GM18868 (cell line): ENCODE measurements around the gene FOXN3.
"Not testable (repeated sequence)": the region's sequence is repeated elsewhere in the genome, so short reads cannot be mapped to it uniquely, and the experiment has no call there.

Experiments used
- ATAC-seq: cut with Tn5 transposase; IDR thresholded peaks from one replicate; pipeline ENCODE4 v1.9.1; 2021; ENCODE audit warnings: mild to moderate bottlenecking, moderate library complexity; ENCODE audit not compliant: unreplicated experiment

FOXN3 gene

DNA sequence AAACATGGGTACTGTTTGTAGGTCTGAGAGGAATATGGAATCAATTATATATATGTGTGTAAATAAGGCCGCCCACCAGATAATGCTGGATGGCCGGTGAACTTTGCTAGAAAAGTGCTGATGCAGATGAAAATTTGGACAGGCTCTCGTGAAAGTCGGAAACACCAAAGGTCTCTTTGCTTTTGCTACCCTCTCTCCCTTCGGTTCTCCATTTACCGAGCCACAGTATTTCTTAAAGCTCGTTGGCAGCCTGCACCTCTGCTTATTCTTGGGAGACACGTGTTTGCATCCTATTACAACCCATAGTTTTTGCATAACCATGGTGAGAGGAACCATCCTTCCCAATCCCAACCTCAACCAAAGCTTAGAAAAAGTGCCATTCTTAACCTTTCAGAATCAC is 109.6 kb downstream of the FOXN3 start:
- no peak for ATAC-seq

GRCh38 chr14:89304972-89305703 is 111.9 kb downstream of the FOXN3 start:
- ATAC-seq = peak; percentile 44

DNA sequence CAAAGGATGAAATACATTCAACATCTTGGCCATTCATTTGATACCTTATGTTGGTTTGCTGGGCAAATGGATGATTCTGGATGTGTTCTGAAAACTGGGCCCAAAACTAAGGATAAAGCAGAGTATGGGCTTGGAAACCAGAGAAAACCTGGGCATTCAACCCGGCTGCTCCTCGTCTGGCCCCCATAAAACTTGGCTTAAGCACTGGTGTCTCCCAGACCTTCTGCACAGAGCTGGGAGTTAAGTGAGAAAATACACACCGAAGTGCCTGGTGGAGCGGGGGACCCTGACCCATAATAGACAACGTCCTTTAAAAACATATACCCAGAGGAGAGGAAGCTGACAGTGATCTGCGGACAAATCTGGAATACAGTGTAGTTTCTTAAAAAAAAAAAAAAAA is 112.5 kb downstream of the FOXN3 start:
- no peak for ATAC-seq

GRCh38 chr14:89303456-89304435 is 113.3 kb downstream of the FOXN3 start:
- peak; percentile 56 for ATAC-seq

GRCh38 chr14:89302396-89302950 is 114.6 kb downstream of the FOXN3 start:
- ATAC-seq = no peak

- no peak for ATAC-seq
Measured at GRCh38 chr14:89299587-89299986, 117.4 kb downstream of the FOXN3 start.

- no peak for ATAC-seq
Measured at GRCh38 chr14:89298056-89298834, 118.8 kb downstream of the FOXN3 start.

- peak; percentile 84 for ATAC-seq
Measured at GRCh38 chr14:89296281-89296745, 120.7 kb downstream of the FOXN3 start.

GRCh38 chr14:89294872-89295271 is 122.2 kb downstream of the FOXN3 start:
- ATAC-seq = no peak

DNA sequence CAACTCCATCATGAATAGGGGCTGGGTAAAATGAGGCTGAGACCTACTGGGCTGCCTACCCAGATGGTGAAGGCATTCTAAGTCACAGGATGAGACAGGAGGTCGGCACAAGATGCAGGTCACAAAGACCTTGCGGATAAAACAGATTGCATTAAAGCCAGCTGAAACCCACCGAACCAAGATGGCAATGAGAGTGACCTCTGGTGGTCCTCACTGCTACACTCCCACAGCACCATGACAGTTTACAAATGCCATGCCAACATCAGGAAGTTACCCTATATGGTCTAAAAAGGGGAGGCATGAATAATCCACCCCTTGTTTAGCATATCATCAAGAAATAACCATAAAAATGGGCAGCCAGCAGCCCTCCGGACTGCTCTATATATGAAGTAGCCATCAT is 122.6 kb downstream of the FOXN3 start:
- ATAC-seq = not testable (repeated sequence)

GRCh38 chr14:89294060-89294459 is 123.0 kb downstream of the FOXN3 start:
- no peak for ATAC-seq

- no peak for ATAC-seq
Measured at GRCh38 chr14:89293314-89293916, 123.6 kb downstream of the FOXN3 start.

GRCh38 chr14:89292579-89293313 is 124.3 kb downstream of the FOXN3 start:
- ATAC-seq = no peak

DNA sequence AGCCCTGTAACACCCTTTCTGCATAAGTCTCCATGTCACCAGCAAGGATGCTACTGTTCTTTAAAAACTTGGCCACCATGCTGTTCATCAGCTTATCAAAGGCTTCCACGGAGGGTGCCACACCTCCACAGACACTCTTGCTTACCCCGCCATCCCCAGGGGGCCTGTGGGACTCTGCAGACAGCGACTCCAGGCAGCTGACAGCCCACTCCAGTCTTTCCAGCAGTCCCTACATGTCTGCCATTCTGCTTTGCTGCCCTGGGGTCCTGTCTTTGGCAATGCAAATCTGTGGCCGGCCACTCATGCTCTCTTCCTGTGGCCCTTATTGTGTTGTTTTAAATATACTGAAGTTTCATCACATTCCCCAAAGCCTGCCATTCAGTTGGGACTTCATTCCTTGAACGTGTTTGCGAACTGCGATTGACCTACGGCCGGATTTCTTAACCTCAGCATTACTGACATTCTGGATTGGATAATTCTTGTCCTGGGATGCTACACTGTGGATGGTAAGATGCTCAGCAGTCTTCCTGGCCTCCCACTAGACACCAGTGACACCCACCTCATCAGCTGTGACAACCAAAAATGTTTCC is 125.6 kb downstream of the FOXN3 start:
- ATAC-seq = no peak

DNA sequence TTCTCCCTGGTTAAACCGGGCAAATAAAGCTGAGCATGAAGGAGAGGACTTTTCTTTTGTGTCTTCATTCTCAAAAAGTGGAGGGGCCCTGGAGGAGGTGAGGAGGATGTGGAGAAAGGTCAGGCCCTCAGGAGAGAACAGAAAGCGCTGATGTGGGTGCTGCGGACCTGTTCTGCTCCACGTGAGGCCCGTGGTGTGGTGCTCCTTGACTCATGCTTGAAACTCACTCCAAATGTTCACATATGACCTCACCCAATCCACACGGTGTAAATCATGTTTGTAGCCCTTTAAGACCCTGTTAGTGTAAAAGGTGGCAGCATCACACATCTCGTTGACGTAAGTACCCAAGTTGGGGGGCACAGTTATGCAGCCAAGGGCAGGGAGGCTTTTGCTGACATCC is 126.2 kb downstream of the FOXN3 start:
- no peak for ATAC-seq

- no peak for ATAC-seq
Measured at GRCh38 chr14:89289477-89289876, 127.6 kb downstream of the FOXN3 start.

DNA sequence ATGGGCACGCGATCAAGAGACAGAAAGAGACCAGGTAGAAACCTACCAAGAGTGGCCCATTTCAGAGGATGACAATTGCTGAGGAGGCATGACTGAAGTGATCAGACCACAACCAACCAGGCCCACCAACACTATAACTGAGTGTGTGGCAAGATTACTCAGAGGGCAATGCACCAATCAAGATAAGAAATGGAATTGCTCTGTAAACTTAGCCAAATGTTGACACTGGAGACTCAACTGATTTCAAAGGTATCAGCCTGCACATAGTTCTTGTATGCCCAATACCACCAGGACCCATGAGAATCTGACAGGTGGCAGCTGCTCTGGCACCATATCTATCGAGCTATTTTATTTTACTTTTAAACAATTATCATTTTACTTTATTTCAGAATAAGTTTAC is 128.9 kb downstream of the FOXN3 start:
- no peak for ATAC-seq

DNA sequence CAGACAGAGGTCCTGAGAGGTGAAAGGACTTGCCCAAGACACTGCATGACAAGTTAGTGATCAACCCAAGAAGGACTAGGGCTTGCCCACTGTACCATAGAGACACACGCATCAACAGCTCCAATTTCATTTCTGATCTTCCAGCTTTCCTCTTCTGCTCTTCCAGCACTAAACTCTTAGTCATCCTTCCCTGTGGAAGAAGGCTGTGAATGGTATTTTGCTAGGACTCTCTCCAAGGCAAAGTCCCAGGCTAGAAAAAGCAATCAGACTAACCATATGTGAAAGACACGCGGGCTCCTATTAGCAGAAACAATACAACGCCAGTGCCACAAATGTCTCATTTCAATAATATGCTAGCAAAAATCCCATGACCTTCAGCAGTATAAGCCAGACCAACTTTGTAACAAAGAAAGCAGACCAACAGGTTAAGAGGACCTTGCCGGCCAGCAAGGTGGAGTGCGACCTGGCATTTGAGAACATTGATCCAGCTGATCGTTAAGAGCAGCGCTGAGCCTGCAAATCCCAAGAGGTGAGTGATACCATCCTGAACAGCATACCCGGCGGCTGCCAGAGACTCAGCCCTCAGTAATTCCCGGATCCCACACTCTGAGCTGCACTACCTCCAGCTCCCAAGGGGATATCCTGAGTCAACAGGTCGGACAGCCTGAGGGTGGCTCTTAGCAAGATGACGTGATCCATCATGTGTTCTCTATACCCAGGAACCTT is 132.5 kb downstream of the FOXN3 start:
- ATAC-seq = no peak
